Liver (tissue), 3 donors: Measurements from ENCODE around the gene WDR7.

Source experiments
- CTCF ChIP-seq: fragments of 150-350 bp; IDR thresholded peaks from 2 replicates; pipeline ENCODE4 v1.5.1; 2017; ENCODE audit warnings: improper control_type of control experiment, low read depth, low read length; ENCODE audit not compliant: missing input control
- FOXA1 ChIP-seq: IDR thresholded peaks from 2 replicates; pipeline ENCODE4 v1.6.1; 2016; ENCODE audit warnings: antibody characterized with exemption
- HNF4G ChIP-seq: IDR thresholded peaks from 2 replicates; pipeline ENCODE4 v1.6.1; 2016; ENCODE audit warnings: antibody characterized with exemption
- JUND ChIP-seq, 2 donors: IDR thresholded peaks; 2 replicates each; pipeline ENCODE4 v1.6.1; 2016; ENCODE audit warnings: antibody characterized with exemption in 2 of 2
- RAD21 ChIP-seq, 2 donors: IDR thresholded peaks; 2 replicates each; pipeline ENCODE4 v1.6.1; 2016; ENCODE audit warnings: antibody characterized with exemption in 2 of 2, mild to moderate bottlenecking in 2 of 2
- REST ChIP-seq: IDR thresholded peaks from 2 replicates; pipeline ENCODE4 v1.6.1; 2016; ENCODE audit warnings: antibody characterized with exemption, mild to moderate bottlenecking
- RXRA ChIP-seq, 2 donors: IDR thresholded peaks; 2 replicates each; pipeline ENCODE4 v1.6.1; 2017 to 2018; ENCODE audit warnings: antibody characterized with exemption in 2 of 2, mild to moderate bottlenecking in 1 of 2
- TAF1 ChIP-seq: conservative IDR thresholded peaks from 2 replicates; pipeline ENCODE4 v1.6.1; 2016; ENCODE audit warnings: antibody characterized with exemption, mild to moderate bottlenecking
- TF ChIP-seq, protein P1 (sequence below): IDR thresholded peaks from 2 replicates; pipeline ENCODE4 v1.6.1; 2016; ENCODE audit warnings: antibody characterized with exemption
- donor health status: healthy.
- donor health status: healthy.

GRCh38 chr18:56870982-56871381, 219.8 kb downstream of the WDR7 start:
- TF ChIP-seq CTCF (no peak), RXRA (IDR thresholded peaks at IDR 0.05) (no peak), JUND (IDR thresholded peaks at IDR 0.05) (no peak), RAD21 (IDR thresholded peaks at IDR 0.05) (no peak), TAF1 (no peak), REST (no peak), FOXA1 (no peak), HNF4G (no peak)
- TF ChIP-seq, protein P1, sequence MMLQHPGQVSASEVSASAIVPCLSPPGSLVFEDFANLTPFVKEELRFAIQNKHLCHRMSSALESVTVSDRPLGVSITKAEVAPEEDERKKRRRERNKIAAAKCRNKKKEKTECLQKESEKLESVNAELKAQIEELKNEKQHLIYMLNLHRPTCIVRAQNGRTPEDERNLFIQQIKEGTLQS, result no peak
